HG03159 (cell line): ENCODE measurements around the gene RAI1.

Experiments
- ATAC-seq: cut with Tn5 transposase; IDR thresholded peaks from one replicate; pipeline ENCODE4 v1.9.1; 2021; ENCODE audit warnings: mild to moderate bottlenecking, moderate library complexity; ENCODE audit not compliant: unreplicated experiment

RAI1 gene

GRCh38 chr17:17714261-17714866, 33.1 kb downstream of the RAI1 start:
- no peak for ATAC-seq

- ATAC-seq = no peak
Observed at GRCh38 chr17:17714879-17715278, 33.6 kb downstream of the RAI1 start.

- no peak for ATAC-seq
Observed at GRCh38 chr17:17716837-17717523, 35.7 kb downstream of the RAI1 start.

GRCh38 chr17:17718251-17718650, 37.0 kb downstream of the RAI1 start:
- no peak for ATAC-seq

- no peak for ATAC-seq
Observed at GRCh38 chr17:17719199-17719940, 38.1 kb downstream of the RAI1 start.

GRCh38 chr17:17719966-17720543, 38.8 kb downstream of the RAI1 start:
- no peak for ATAC-seq

- ATAC-seq = no peak
Observed at GRCh38 chr17:17721140-17721668, 39.9 kb downstream of the RAI1 start.

GRCh38 chr17:17722081-17722905, 41.0 kb downstream of the RAI1 start:
- no peak for ATAC-seq

- no peak for ATAC-seq
Observed at GRCh38 chr17:17722906-17723353, 41.7 kb downstream of the RAI1 start.

- ATAC-seq = no peak
Observed at GRCh38 chr17:17723354-17724261, 42.4 kb downstream of the RAI1 start.

- ATAC-seq = no peak
Observed at GRCh38 chr17:17724307-17725010, 43.2 kb downstream of the RAI1 start.

- no peak for ATAC-seq
Observed at GRCh38 chr17:17725011-17725751, 43.9 kb downstream of the RAI1 start.

GRCh38 chr17:17725752-17726457, 44.6 kb downstream of the RAI1 start:
- ATAC-seq = no peak

- ATAC-seq = no peak
Observed at GRCh38 chr17:17726458-17727060, 45.3 kb downstream of the RAI1 start.

- no peak for ATAC-seq
Observed at GRCh38 chr17:17727111-17727659, 45.9 kb downstream of the RAI1 start.

GRCh38 chr17:17728146-17728545, 46.9 kb downstream of the RAI1 start:
- no peak for ATAC-seq
